Activated CD4-positive, alpha-beta T cell treated with anti-CD3 and anti-CD28 coated beads, Interleukin-2, amount 50 U/mL, for 24 hours (primary cell): ENCODE results near the gene C11orf98.
"Not testable (repeated sequence)": the region's sequence is repeated elsewhere in the genome, so short reads cannot be mapped to it uniquely, and the experiment has no call there.

Source experiments
- DNase-seq, 2 donors: peaks; one replicate each; pipeline ENCODE4 v3.0.0-alpha.2; 2020; ENCODE audit warnings: low read depth in 1 of 2, low spot score in 1 of 2

The C11orf98 gene

GRCh38 chr11:62654297-62654696 lies 10.7 kb downstream of the C11orf98 start:
- DNase-seq = no peak

- DNase-seq = no peak
Observed at GRCh38 chr11:62652161-62653006, 12.6 kb downstream of the C11orf98 start.

GRCh38 chr11:62650283-62650682 lies 14.7 kb downstream of the C11orf98 start:
- DNase-seq = not testable (repeated sequence)

GRCh38 chr11:62649486-62649885 lies 15.5 kb downstream of the C11orf98 start:
- DNase-seq = no peak

- no peak for DNase-seq
Observed at GRCh38 chr11:62648967-62649364, 16.0 kb downstream of the C11orf98 start.

- no peak for DNase-seq
Observed at GRCh38 chr11:62648185-62648966, 16.6 kb downstream of the C11orf98 start.

- no peak for DNase-seq
Observed at GRCh38 chr11:62647609-62648005, 17.4 kb downstream of the C11orf98 start.

- DNase-seq = no peak
Observed at GRCh38 chr11:62646825-62647608, 18.0 kb downstream of the C11orf98 start.

GRCh38 chr11:62645946-62646824 lies 18.8 kb downstream of the C11orf98 start, which contains the start of gene GANAB:
Gene GANAB, minus strand, starts transcription at chr11:62646613. Its CDS starts 14 bp downstream, at chr11:62646599.
- peak; percentile 98 to 99 for DNase-seq

- DNase-seq = no peak
Observed at GRCh38 chr11:62645671-62645945, 19.4 kb downstream of the C11orf98 start.

- no peak for DNase-seq
Observed at GRCh38 chr11:62644220-62644619, 20.8 kb downstream of the C11orf98 start.

GRCh38 chr11:62632492-62632891 lies 32.5 kb downstream of the C11orf98 start:
- DNase-seq = no peak

GRCh38 chr11:62627713-62628112 lies 37.3 kb downstream of the C11orf98 start:
- no peak for DNase-seq

- no peak for DNase-seq
Observed at GRCh38 chr11:62622476-62623089, 42.4 kb downstream of the C11orf98 start.

- peak; percentile 93 to 97 for DNase-seq
Observed at GRCh38 chr11:62621567-62622470, 43.2 kb downstream of the C11orf98 start, which contains the start of gene B3GAT3. Gene B3GAT3, minus strand, starts transcription at chr11:62621986. Its CDS starts 39 bp downstream, at chr11:62621947.

- DNase-seq = no peak
Observed at GRCh38 chr11:62621027-62621566, 43.9 kb downstream of the C11orf98 start.

- not testable (repeated sequence) for DNase-seq
Observed at GRCh38 chr11:62616957-62617356, 48.1 kb downstream of the C11orf98 start.

GRCh38 chr11:62615521-62615920 lies 49.5 kb downstream of the C11orf98 start:
- DNase-seq = no peak

GRCh38 chr11:62614275-62614674 lies 50.7 kb downstream of the C11orf98 start:
- DNase-seq = peak in 1 of 2 donors; percentile 56
